Upper lobe of left lung (tissue), 6 donors: ENCODE results near the gene LRP1B. TPM values are rescaled to one million over a fixed set of nuclear protein-coding genes. Genes with fewer than 3 reads are reported as not detected.

ENCODE experiments used
- ATAC-seq, 2 donors: fragments of 200-7000 bp; cut with Tn5 transposase; one replicate each; pipeline ENCODE4 v1.9.1; 2022; ENCODE audit warnings: mild to moderate bottlenecking in 2 of 2, moderate library complexity in 2 of 2; ENCODE audit not compliant: low FRiP score in 2 of 2
- DNase-seq, 2 donors: peaks; one replicate each; pipeline ENCODE4 v3.0.0-alpha.2; 2019 to 2020
- H3K27ac ChIP-seq, 4 donors: fragments of 200-600 bp; sonication (generic); one replicate each; pipeline ENCODE4 v1.5.1; 2016 to 2019
- H3K27me3 ChIP-seq, 4 donors: fragments of 200-600 bp; sonication (generic); one replicate each; pipeline ENCODE4 v1.5.1; 2017 to 2019
- H3K36me3 ChIP-seq, 4 donors: fragments of 200-600 bp; sonication (generic); one replicate each; pipeline ENCODE4 v1.5.1; 2016 to 2019
- H3K4me1 ChIP-seq, 4 donors: fragments of 200-600 bp; sonication (generic); one replicate each; pipeline ENCODE4 v1.5.1; 2018 to 2019
- H3K4me3 ChIP-seq, 4 donors: fragments of 200-600 bp; sonication (generic); one replicate each; pipeline ENCODE4 v1.5.1; 2017 to 2019; ENCODE audit warnings: mild to moderate bottlenecking in 2 of 4, moderate library complexity in 1 of 4
- H3K9me3 ChIP-seq, 4 donors: fragments of 200-600 bp; sonication (generic); one replicate each; pipeline ENCODE4 v1.5.1; 2018 to 2019
- CTCF ChIP-seq, 6 experiments: fragments of 450-650 bp in 4 of 6; fragments of 200-600 bp in 2 of 6; sonication (generic) in 2 of 6; IDR thresholded peaks; one replicate each; pipeline ENCODE4 v1.5.1; 2016 to 2019; ENCODE audit warnings: antibody characterized with exemption in 6 of 6
- EP300 ChIP-seq, 4 donors: sonication (generic); formaldehyde crosslinking; IDR thresholded peaks; one replicate each; pipeline ENCODE4 v1.5.1; 2017; ENCODE audit warnings: antibody characterized with exemption in 4 of 4, control low read depth in 2 of 4
- POLR2A ChIP-seq, 4 donors: fragments of 450-650 bp; IDR thresholded peaks; one replicate each; pipeline ENCODE4 v1.5.1; 2016 to 2017; ENCODE audit warnings: antibody characterized with exemption in 4 of 4, mild to moderate bottlenecking in 2 of 4
- POLR2AphosphoS5 ChIP-seq, 2 donors: sonication (generic); formaldehyde crosslinking; IDR thresholded peaks; one replicate each; pipeline ENCODE4 v1.5.1; 2017; ENCODE audit warnings: antibody characterized with exemption in 2 of 2
- WGBS, 2 donors: methylation state at CpG; one replicate each; pipeline ENCODE4 v1.1.5; 2017 to 2018; 5-methylcytosine and 5-hydroxymethylcytosine counted together
- total RNA-seq, 6 donors: library from RNA; depleted of rRNA in 4 of 6; stranded (reverse); fragments of >200 nt in 4 of 6; gene quantifications; one replicate each; pipeline versions ENCODE4 v1.1.0 to v1.2.1, GENCODE V29; 2016 to 2021
- donor health status: DM: no; HTN: no; CAD: no; lungs with moderate emphysema.
- donor health status: DM: no; HTN: yes; CAD: no; lungs with severe emphysema.

Gene LRP1B
- total RNA-seq, 6 donors from 2014 or later, result under 0.01 to 0.46 (median 0.11) TPM

- Histone ChIP-seq H3K4me1 (no peaks in the 10 kb centered on the region), H3K9me3 (no peaks in the 10 kb centered on the region), H3K36me3 (no peaks in the 10 kb centered on the region), H3K27ac (no peak overlapping the region), H3K27me3 (no peaks in the 10 kb centered on the region), H3K4me3 (no peak overlapping the region)
- ATAC-seq, result no peak
- DNase-seq, result no peak
- 48 to 63% methylated on average over 1 of the region's 1 CpG for WGBS, 2 donors
- no peak for TF ChIP-seq CTCF (IDR thresholded peaks at IDR 0.05)
- no peak for TF ChIP-seq EP300 (IDR thresholded peaks at IDR 0.05)
- no peak for TF ChIP-seq POLR2AphosphoS5 (IDR thresholded peaks at IDR 0.05)
- TF ChIP-seq POLR2A (IDR thresholded peaks at IDR 0.05), result no peak
Measured at GRCh38 chr2:141260911-141261310, 869.9 kb downstream of the LRP1B start.

GRCh38 chr2:141259683-141260082, 871.1 kb downstream of the LRP1B start:
- DNase-seq, result no peak
- TF ChIP-seq CTCF (IDR thresholded peaks at IDR 0.05) (no peak), EP300 (IDR thresholded peaks at IDR 0.05) (no peak), POLR2AphosphoS5 (IDR thresholded peaks at IDR 0.05) (no peak), POLR2A (IDR thresholded peaks at IDR 0.05) (no peak)
- no peak overlapping the region for H3K4me3 ChIP-seq
- WGBS, 2 donors, result 90% methylated on average over 3 of the region's 3 CpGs
- no peaks in the 10 kb centered on the region for H3K36me3 ChIP-seq
- no peaks in the 10 kb centered on the region for H3K27me3 ChIP-seq
- no peak for ATAC-seq
- no peaks in the 10 kb centered on the region for H3K4me1 ChIP-seq
- no peak overlapping the region for H3K27ac ChIP-seq
- H3K9me3 ChIP-seq, result no peaks in the 10 kb centered on the region

- DNase-seq (no peak), ATAC-seq (no peak)
- no peaks in the 10 kb centered on the region for H3K36me3 ChIP-seq
- no peak overlapping the region for H3K27ac ChIP-seq
- WGBS, 2 donors, result 93 to 95% methylated on average over 1 of the region's 1 CpG
- no peaks in the 10 kb centered on the region for H3K27me3 ChIP-seq
- TF ChIP-seq POLR2AphosphoS5 (IDR thresholded peaks at IDR 0.05), result no peak
- TF ChIP-seq POLR2A (IDR thresholded peaks at IDR 0.05), result no peak
- TF ChIP-seq EP300 (IDR thresholded peaks at IDR 0.05), result no peak
- TF ChIP-seq CTCF (IDR thresholded peaks at IDR 0.05), result no peak
- H3K9me3 ChIP-seq, result no peaks in the 10 kb centered on the region
- no peaks in the 10 kb centered on the region for H3K4me1 ChIP-seq
- H3K4me3 ChIP-seq, result no peak overlapping the region
Measured at GRCh38 chr2:141242008-141242407, 888.8 kb downstream of the LRP1B start.

- ATAC-seq (no peak), DNase-seq (no peak)
- Histone ChIP-seq H3K27ac (no peak overlapping the region), H3K27me3 (no peaks in the 10 kb centered on the region), H3K36me3 (no peaks in the 10 kb centered on the region), H3K4me3 (no peak overlapping the region), H3K9me3 (no peaks in the 10 kb centered on the region), H3K4me1 (no peaks in the 10 kb centered on the region)
- no peak for TF ChIP-seq CTCF (IDR thresholded peaks at IDR 0.05)
- no peak for TF ChIP-seq EP300 (IDR thresholded peaks at IDR 0.05)
- no peak for TF ChIP-seq POLR2AphosphoS5 (IDR thresholded peaks at IDR 0.05)
- no peak for TF ChIP-seq POLR2A (IDR thresholded peaks at IDR 0.05)
- WGBS, 2 donors, result 63 to 67% methylated on average over 1 of the region's 1 CpG
Measured at GRCh38 chr2:141226560-141226959, 904.3 kb downstream of the LRP1B start.

- H3K4me1 ChIP-seq, result no peaks in the 10 kb centered on the region
- H3K27ac ChIP-seq, result no peak overlapping the region
- no peaks in the 10 kb centered on the region for H3K9me3 ChIP-seq
- H3K4me3 ChIP-seq, result no peak overlapping the region
- DNase-seq (no peak), ATAC-seq (no peak)
- WGBS, 2 donors, result 29 to 43% methylated on average over 2 of the region's 2 CpGs
- no peaks in the 10 kb centered on the region for H3K27me3 ChIP-seq
- TF ChIP-seq EP300 (IDR thresholded peaks at IDR 0.05) (no peak), CTCF (IDR thresholded peaks at IDR 0.05) (no peak), POLR2AphosphoS5 (IDR thresholded peaks at IDR 0.05) (no peak), POLR2A (IDR thresholded peaks at IDR 0.05) (no peak)
- no peaks in the 10 kb centered on the region for H3K36me3 ChIP-seq
Measured at GRCh38 chr2:141207036-141207385, 923.8 kb downstream of the LRP1B start.
